Fibroblast of the conjunctiva (primary cell): ENCODE data around the gene FGGY.
"Not testable (repeated sequence)": the region's sequence is repeated elsewhere in the genome, so short reads cannot be mapped to it uniquely, and the experiment has no call there.

Experiments
- DNase-seq: peaks from one replicate; pipeline ENCODE4 v3.0.0-alpha.2; 2010; ENCODE audit warnings: low read depth

Gene FGGY

DNA sequence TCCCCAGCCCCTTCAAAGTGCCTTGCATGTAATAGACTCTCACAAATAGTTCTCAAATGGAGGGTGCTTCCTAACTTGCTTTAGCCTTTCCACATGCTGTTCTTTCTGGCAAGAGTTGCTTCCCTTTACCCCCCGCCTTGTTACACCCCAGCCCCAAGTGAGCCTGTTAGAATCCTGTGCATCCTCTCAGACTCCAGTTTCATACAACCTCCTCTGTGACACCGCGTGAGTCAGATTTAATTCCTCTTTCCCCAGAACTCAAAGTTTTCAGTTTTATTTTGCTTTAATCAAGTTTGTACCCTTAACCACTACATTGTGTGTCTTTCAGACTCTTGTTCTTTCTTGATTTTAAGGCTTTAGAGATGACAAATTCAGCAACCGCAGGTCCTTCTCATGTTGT lies 283.4 kb downstream of the FGGY start:
- DNase-seq: no peak

DNA sequence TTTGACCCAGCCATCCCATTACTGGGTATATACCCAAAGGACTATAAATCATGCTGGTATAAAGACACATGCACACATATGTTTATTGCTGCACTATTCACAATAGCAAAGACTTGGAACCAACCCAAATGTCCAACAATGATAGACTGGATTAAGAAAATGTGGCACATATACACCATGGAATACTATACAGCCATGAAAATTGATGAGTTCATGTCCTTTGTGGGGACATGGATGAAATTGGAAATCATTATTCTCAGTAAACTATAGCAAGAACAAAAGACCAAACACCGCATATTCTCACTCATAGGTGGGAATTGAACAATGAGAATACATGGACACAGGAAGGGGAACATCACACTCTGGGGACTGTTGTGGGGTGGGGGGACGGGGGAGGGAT lies 295.5 kb downstream of the FGGY start:
- DNase-seq: not testable (repeated sequence)

GRCh38 chr1:59592924-59593323 lies 296.0 kb downstream of the FGGY start:
- DNase-seq: no peak

DNA sequence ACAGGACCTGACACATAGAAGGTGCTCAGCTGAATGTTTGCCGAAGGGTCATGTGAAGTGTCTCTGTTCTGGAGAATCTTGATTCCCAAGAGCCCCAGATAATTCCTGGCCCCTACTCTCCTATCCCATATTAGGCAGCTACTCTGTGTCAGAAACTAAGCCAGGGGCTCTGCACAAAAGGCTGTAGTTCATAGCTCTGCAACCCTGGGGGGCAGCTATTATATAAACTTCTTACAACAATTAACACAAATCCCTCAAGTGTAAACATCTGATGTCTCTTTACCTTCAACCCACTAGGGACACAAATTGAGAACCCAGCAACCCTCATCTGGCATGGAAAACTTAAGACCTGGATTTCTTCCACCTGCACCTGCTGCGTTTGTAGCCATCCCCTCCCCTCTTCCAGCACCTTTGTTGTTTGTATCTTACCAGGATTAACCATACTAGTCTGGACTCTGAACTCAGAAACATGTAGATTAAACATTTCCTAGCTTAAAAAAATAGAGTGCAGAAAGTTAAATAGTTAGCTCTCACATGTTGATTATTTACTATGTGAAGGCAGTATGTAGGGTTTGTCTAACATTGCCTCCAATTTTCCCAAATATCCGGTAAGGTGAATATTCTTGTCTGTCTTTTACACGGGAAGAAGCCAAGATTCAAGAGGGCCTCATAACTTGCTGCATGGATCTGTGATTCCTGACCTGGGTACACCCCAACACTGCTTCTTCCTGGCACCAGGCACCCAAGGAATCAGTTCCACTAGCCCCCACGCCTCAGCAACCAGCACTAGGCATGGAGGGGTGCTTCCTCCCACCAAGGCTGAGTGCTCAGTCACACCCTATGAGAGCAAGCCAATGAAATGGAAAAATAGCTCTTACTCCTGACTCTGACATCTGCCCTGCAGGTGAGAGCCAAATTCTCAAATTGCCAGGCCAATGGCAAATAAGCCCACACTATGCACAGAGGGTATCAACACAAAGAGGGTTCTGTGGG lies 297.2 kb downstream of the FGGY start:
- DNase-seq: no peak

- DNase-seq: peak; percentile 72
These were observed 298.9 kb downstream of the FGGY start for GRCh38 chr1:59595774-59596173.

- peak; percentile 29 for DNase-seq
These were observed 299.5 kb downstream of the FGGY start for GRCh38 chr1:59596432-59596831.

GRCh38 chr1:59596956-59597355 lies 300.1 kb downstream of the FGGY start:
- no peak for DNase-seq

- DNase-seq: no peak
These were observed 300.7 kb downstream of the FGGY start for GRCh38 chr1:59597420-59598119.

- DNase-seq: no peak
These were observed 301.2 kb downstream of the FGGY start for GRCh38 chr1:59598120-59598440.

GRCh38 chr1:59601041-59601441 lies 304.1 kb downstream of the FGGY start:
- DNase-seq: no peak

- DNase-seq: no peak
These were observed 304.9 kb downstream of the FGGY start for GRCh38 chr1:59601811-59602210.

GRCh38 chr1:59604191-59604590 lies 307.3 kb downstream of the FGGY start:
- no peak for DNase-seq

DNA sequence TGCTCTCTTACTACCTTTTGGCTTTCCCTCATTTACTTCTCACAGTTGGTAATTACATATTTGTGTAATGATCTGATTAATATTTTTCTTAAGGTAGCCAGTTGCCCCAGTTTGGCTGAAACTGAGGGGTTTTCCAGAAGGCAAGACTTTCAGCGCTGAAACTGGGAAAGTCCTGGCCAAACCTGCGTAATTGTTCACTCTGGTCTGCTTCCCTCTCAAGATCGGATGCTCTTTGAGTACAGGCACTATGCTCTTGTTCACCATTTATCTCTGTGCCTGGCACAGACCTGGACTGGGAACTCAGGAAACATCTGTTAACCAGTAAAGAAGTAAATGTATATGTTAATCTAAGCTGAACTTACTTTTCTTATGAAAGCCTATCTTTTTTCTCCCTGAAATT lies 308.3 kb downstream of the FGGY start:
- no peak for DNase-seq

DNA sequence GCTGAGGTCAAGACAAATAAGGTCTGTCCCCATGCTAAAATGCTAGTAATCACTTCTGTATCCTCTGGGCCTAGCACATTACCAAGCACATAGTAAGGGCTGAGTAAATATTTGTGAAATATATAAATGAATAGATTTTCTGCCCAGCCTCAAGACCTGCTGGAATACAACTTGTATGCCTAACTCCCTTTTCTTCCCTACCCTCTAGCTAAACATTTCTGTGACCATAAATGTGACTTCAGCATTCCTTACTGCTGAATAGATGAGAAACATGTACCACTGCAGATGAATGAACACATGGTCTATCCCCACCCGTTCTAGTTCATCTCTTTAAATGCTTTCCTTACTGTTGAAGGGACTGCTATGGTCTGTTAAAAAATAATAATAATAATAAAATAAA lies 308.9 kb downstream of the FGGY start:
- no peak for DNase-seq

- DNase-seq: no peak
These were observed 312.4 kb downstream of the FGGY start for GRCh38 chr1:59609245-59609644.

- not testable (repeated sequence) for DNase-seq
These were observed 313.6 kb downstream of the FGGY start for GRCh38 chr1:59610499-59610898.

DNA sequence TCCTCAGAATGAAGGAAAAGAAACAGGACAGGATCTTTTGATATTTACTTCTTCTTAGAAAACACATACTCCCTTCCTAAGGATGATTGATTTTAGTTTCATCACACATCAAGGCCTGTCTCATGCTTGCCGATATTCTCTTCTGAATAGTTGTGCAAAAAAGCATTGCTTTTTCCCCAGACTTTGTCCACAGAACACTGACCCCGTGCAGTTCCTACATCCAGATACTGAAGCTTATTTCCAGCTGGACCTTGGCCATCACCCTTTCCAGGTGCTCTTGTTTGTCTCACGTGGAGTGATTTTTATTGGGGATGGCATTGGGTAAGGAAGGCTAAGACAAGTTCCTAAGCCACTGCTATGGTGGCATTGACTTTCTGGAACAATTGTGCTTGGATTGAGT lies 320.5 kb downstream of the FGGY start:
- no peak for DNase-seq

- DNase-seq: no peak
These were observed 322.7 kb downstream of the FGGY start for GRCh38 chr1:59619557-59619956.

- no peak for DNase-seq
These were observed 328.5 kb downstream of the FGGY start for GRCh38 chr1:59625384-59625783.

DNA sequence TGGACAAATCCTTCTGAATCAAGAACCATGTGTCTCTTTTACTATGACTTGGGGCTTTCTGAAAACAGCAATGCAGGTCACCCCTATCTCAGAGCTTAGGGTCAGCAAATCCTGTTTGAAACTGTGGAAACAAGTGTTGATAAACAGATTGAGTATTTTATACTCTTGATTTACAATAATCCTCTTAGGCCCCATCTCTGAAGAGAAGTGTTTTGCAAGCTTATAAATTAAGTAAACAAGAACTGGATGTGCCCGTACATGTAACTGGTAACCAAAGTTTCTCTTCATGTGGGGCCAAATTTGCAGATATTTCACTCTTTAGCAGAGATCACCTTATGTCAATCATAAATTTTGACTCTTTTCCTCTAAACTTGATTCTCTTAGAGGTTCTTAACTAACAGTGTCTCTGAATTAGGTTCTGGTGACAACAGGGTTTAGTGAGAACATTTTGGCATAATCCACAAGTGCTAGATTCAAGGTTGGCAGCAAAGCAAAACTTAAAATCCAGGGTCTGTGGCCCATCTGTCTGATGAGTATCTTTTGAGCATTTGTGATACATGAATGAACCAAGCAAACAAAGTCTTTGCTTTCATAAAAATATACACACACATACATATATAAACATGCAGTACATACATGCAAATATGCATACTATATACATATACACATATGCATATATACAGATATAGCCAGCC lies 334.8 kb downstream of the FGGY start:
- DNase-seq: no peak

DNA sequence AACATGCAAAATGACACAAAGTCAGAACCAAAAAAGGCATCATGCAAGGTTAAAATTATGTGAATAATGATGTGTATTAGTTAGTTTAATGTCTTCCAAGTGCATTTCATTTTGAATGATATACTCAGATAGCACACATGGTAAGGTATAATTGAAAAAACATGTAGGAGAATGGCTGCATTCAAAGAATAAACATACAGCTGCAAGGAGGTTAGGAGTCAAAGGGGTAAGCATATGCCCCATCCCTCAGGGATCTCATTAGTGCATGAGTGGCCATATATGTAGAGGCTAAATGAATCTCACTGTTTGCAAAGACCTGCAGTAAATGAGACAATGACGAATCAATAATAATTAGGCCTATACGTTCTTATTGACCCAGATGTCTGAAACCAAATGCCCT lies 338.2 kb downstream of the FGGY start:
- no peak for DNase-seq

DNA sequence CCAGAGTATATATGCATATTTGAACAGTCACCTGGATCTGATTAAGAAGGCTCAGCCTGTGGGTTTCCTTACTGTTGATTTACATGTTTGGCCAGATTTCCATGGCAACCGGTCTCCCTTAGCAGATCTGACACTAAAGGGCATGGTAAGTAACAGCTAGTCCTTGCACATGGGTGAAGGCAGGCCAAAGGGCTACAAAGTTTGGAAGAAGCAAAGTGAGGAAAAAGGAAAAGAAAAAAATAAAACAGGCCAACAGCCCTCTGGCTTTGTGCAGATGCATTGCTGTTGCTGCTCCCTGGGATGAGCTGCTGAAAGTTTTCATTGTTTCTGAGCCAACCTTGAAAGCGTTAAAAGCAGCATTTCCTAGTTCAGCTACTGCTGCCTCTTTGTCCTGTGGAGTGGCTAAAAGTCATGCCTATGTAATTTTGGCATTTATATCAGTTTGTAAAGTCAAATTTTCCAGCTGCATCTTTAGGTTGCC lies 341.4 kb downstream of the FGGY start:
- peak; percentile 97 for DNase-seq

DNA sequence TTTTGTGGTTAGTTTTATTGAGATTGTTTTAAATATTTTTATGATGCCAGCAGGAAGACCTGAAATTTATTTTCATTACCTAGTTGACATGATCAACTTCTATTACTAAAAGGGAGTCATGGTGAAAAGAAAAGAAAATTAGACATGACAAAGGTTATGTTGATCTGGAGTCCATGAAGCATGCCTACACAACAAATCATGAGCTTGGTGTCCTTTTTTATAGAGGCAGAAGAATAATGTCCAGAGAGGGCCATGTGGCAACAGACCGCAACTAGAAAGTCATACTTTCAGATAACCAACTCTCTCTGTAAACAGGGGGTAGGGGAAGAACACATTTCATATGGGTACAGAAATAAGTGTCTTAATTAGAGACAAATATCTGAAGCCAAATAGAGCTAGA lies 342.4 kb downstream of the FGGY start:
- DNase-seq: no peak
